Nephron (organoid): ENCODE measurements around the gene EMC9.

ENCODE experiments used
- H3K27ac Mint-ChIP-seq, 3 experiments: 2 replicates each; pipeline ENCODE4 v1.8.0; 2020; ENCODE audit warnings: mixed read lengths in 3 of 3, mild to moderate bottlenecking in 2 of 3, moderate library complexity in 1 of 3
- H3K27me3 Mint-ChIP-seq: 2 replicates; pipeline ENCODE4 v1.8.0; 2021; ENCODE audit warnings: low read depth, mild to moderate bottlenecking, moderate library complexity, mixed read lengths
- H3K36me3 Mint-ChIP-seq: 2 replicates; pipeline ENCODE4 v1.8.0; 2020; ENCODE audit warnings: low read depth, mixed read lengths
- H3K4me1 Mint-ChIP-seq: 2 replicates; pipeline ENCODE4 v1.8.0; 2020; ENCODE audit warnings: mixed read lengths
- H3K4me3 Mint-ChIP-seq, 3 experiments: 2 replicates each; pipeline ENCODE4 v1.8.0; 2020; ENCODE audit warnings: mild to moderate bottlenecking in 3 of 3, mixed read lengths in 3 of 3, moderate library complexity in 2 of 3
- H3K9me3 Mint-ChIP-seq: 2 replicates; pipeline ENCODE4 v1.8.0; 2020; ENCODE audit warnings: mixed read lengths
- TF ChIP-seq, protein P1 (sequence below), 3 experiments: fragments of 200-600 bp; sonication (generic); IDR thresholded peaks; one replicate each; pipeline ENCODE4 v1.5.0; 2021; ENCODE audit warnings: antibody characterized with exemption in 3 of 3; ENCODE audit not compliant: unreplicated experiment in 3 of 3

Gene EMC9

DNA sequence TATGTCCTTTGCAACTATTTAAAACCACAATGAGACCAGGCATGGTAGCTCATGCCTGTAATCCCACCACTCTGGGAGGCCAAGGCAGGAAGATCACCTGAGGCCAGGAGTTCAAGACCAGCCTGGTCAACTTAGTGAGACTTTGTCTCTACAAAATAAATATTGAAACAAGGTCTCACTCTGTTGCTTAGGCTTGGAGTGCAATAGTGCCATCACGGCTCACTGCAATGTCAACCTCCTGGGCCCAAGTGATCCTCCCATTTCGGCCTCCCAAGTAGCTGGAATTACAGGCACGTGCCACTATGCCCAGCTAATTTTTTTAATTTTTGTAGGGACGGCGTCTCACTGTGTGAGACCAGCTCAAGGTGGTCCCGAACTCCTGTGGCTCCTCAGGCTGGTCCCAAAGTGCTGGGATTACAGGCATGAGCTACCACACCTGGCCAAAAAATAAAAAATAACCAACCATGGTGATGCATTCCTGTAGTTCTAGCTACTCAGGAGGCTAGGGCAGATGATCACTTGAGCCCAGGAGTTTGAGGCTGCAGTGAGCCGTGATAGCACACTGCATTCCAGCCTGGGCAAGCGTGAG, 11.9 kb downstream of the EMC9 start:
- Mint-ChIP-seq H3K4me3 (no peak overlapping the region), H3K27ac (no peak overlapping the region), H3K4me1 (peaks cover 34% of the 10 kb centered on the region), H3K27me3 (no peaks in the 10 kb centered on the region), H3K36me3 (peaks cover 3% of the 10 kb centered on the region), H3K9me3 (no peaks in the 10 kb centered on the region)
- TF ChIP-seq, protein P1, sequence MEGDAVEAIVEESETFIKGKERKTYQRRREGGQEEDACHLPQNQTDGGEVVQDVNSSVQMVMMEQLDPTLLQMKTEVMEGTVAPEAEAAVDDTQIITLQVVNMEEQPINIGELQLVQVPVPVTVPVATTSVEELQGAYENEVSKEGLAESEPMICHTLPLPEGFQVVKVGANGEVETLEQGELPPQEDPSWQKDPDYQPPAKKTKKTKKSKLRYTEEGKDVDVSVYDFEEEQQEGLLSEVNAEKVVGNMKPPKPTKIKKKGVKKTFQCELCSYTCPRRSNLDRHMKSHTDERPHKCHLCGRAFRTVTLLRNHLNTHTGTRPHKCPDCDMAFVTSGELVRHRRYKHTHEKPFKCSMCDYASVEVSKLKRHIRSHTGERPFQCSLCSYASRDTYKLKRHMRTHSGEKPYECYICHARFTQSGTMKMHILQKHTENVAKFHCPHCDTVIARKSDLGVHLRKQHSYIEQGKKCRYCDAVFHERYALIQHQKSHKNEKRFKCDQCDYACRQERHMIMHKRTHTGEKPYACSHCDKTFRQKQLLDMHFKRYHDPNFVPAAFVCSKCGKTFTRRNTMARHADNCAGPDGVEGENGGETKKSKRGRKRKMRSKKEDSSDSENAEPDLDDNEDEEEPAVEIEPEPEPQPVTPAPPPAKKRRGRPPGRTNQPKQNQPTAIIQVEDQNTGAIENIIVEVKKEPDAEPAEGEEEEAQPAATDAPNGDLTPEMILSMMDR (IDR thresholded peaks at IDR 0.05; ENCODE audit: unreplicated experiment in 3 of 3): no peak

DNA sequence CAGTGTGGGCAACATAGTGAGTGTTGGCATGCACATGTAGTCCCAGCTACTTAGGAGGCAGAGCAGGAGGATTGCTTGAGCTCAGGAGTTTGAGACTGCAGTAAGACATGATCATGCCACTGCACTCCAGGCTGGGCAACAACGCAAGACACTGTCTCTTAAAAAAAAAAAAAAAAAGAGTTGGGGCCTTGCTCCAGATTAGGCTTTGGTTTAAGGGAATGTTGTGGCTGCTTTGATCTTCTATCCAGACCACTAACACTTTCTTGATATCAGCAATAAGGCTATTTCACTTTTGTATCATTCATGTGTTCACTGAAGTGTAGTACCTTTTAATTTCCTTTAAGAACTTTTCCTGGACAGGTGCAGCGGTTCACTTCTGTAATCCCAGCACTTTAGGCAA, 13.7 kb downstream of the EMC9 start:
- H3K9me3 Mint-ChIP-seq: no peaks in the 10 kb centered on the region
- H3K27me3 Mint-ChIP-seq: no peaks in the 10 kb centered on the region

DNA sequence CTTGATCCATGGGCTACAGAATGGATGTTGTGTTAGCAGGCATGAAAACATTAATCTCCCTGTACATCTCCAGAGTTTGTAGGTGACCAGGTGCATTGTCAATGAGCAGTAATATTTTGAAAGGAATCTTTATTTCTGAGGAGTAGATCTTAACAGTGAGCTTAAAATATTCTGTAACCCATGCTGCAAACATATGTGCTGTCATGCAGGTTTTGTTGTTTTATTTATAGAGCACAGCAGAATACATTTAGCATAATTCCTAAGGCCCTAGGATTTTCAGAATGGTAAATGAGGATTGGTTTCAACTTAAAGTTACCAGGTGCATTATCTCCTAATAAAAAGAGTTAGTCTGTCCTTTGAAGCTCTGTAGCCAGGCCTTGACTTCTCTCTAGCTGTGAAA, 14.5 kb downstream of the EMC9 start:
- no peak overlapping the region for H3K4me3 Mint-ChIP-seq
- TF ChIP-seq, protein P1 (IDR thresholded peaks at IDR 0.05; ENCODE audit: unreplicated experiment in 3 of 3): no peak
- H3K27ac Mint-ChIP-seq: no peak overlapping the region
- peaks cover 24% of the 10 kb centered on the region for H3K4me1 Mint-ChIP-seq
- no peaks in the 10 kb centered on the region for H3K9me3 Mint-ChIP-seq
- H3K36me3 Mint-ChIP-seq: peaks cover 19% of the 10 kb centered on the region
- H3K27me3 Mint-ChIP-seq: no peaks in the 10 kb centered on the region

More for the DNA sequence above, 13.7 kb downstream of the EMC9 start:
- no peak overlapping the region for H3K4me3 Mint-ChIP-seq
- TF ChIP-seq, protein P1 (IDR thresholded peaks at IDR 0.05; ENCODE audit: unreplicated experiment in 3 of 3): no peak
- H3K27ac Mint-ChIP-seq: no peak overlapping the region
- peaks cover 28% of the 10 kb centered on the region for H3K4me1 Mint-ChIP-seq
- peaks cover 16% of the 10 kb centered on the region for H3K36me3 Mint-ChIP-seq

DNA sequence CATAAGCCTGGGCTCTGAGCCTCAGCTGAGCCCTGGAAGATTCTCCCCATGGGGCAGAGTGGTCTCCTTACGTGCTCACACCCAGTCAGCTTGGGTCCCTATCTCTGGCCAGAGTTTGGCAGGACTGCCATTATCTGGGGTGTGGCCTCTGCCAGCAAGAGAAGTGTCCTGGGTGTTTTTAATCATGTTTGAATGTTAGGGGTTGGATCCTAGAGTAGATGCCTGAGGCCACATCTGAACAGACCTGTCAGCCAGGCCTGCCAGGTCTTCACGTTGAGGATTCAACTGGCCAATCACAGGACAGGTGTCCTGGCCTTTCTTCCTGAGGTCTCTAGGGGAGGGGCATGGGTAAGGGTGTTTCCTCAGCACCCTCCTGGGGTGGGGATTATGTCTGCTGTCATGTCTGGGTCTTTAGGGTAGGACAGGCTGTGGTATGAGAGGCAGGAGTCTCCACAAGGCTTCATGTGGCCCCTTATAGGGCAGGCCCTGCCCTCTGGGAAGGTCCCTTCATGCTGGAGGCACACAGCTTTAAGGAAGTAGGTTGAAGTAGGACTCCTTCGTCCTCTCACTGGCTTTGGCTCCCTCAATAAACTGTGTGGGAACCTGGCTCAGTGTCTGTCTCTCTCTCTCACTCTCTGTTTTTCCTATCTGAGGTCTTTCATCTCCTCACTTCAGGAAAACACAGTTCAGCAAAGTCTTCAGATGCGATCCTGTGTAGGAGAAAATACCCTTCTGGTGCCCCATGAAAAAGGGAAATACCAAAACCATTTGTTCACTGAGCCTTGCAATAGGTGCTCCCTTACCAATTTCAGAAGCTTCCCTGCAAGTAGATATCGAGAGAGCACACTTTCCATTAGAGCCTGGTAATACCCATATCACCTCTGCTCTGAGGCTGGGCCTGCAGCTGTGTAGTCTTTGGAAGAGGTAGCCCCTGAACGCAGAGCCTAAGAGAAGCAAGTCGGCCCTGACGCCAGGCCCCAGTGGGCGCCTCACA, 17.7 kb downstream of the EMC9 start:
- Mint-ChIP-seq H3K36me3 (peaks cover 42% of the 10 kb centered on the region), H3K27me3 (no peaks in the 10 kb centered on the region), H3K4me3 (no peak overlapping the region), H3K27ac (no peak overlapping the region), H3K4me1 (peaks cover 8% of the 10 kb centered on the region), H3K9me3 (no peaks in the 10 kb centered on the region)
- TF ChIP-seq, protein P1 (IDR thresholded peaks at IDR 0.05; ENCODE audit: unreplicated experiment in 3 of 3): no peak

DNA sequence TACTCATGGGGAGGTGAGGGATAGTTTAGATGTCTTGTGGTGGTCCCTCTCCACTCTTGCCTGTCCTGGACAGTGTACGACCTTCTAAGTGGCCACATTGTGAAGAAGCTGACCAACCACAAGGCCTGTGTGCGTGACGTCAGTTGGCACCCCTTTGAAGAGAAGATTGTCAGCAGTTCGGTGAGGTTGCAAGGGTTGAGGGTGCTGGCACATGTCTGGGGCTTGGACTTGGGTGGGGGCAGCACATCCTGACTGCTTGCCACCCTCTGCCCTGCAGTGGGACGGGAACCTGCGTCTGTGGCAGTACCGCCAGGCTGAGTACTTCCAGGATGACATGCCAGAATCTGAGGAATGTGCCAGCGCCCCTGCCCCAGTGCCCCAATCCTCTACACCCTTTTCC, 18.5 kb downstream of the EMC9 start:
- H3K27me3 Mint-ChIP-seq: no peaks in the 10 kb centered on the region
- H3K4me3 Mint-ChIP-seq: no peak overlapping the region
- H3K27ac Mint-ChIP-seq: no peak overlapping the region
- peaks cover 49% of the 10 kb centered on the region for H3K36me3 Mint-ChIP-seq
- no peaks in the 10 kb centered on the region for H3K9me3 Mint-ChIP-seq
- H3K4me1 Mint-ChIP-seq: peaks cover 8% of the 10 kb centered on the region
- TF ChIP-seq, protein P1 (IDR thresholded peaks at IDR 0.05; ENCODE audit: unreplicated experiment in 3 of 3): no peak
